GM23338 (cell line): Measurements from ENCODE around the gene ANKRD63. TPM values are rescaled to one million over a fixed set of nuclear protein-coding genes. Genes with fewer than 3 reads are reported as not detected.

Experiments
- ATAC-seq: fragments of 200-7000 bp; cut with Tn5 transposase; 3 replicates; pipeline ENCODE4 v1.9.1; 2020
- DNase-seq: peaks from one replicate; pipeline ENCODE4 v3.0.0-alpha.2; 2015; ENCODE audit warnings: low spot score
- H2AFZ ChIP-seq: fragments of 200-600 bp; sonication (generic); 2 replicates; pipeline ENCODE4 v1.8.0; 2016; ENCODE audit warnings: antibody characterized with exemption, mild to moderate bottlenecking, moderate library complexity
- H3F3A ChIP-seq: fragments of 200-600 bp; sonication (generic); replicated peaks from 2 replicates; pipeline ENCODE4 v1.8.0; 2017; ENCODE audit warnings: antibody characterized with exemption, mixed run types, low read depth
- H3K27ac ChIP-seq: fragments of 200-600 bp; sonication (generic); 2 replicates; pipeline ENCODE4 v1.6.1; 2016; ENCODE audit warnings: low read depth
- H3K27me3 ChIP-seq: fragments of 200-600 bp; sonication (generic); 2 replicates; pipeline ENCODE4 v1.8.0; 2016; ENCODE audit warnings: mild to moderate bottlenecking, mixed run types, moderate library complexity; ENCODE audit not compliant: insufficient read depth
- H3K36me3 ChIP-seq: fragments of 200-600 bp; sonication (generic); 2 replicates; pipeline ENCODE4 v1.8.0; 2016; ENCODE audit warnings: mild to moderate bottlenecking; ENCODE audit not compliant: insufficient read depth
- H3K4me1 ChIP-seq: fragments of 200-600 bp; sonication (generic); 2 replicates; pipeline ENCODE4 v1.8.0; 2016; ENCODE audit warnings: mild to moderate bottlenecking, moderate library complexity; ENCODE audit not compliant: insufficient read depth
- H3K4me2 ChIP-seq: fragments of 200-600 bp; sonication (generic); 2 replicates; pipeline ENCODE4 v1.7.1; 2017; ENCODE audit warnings: mixed run types
- H3K4me3 ChIP-seq: fragments of 200-600 bp; sonication (generic); 2 replicates; pipeline ENCODE4 v1.6.1; 2016; ENCODE audit warnings: mixed run types
- H3K79me2 ChIP-seq: fragments of 200-600 bp; sonication (generic); replicated peaks from 2 replicates; pipeline ENCODE4 v1.8.0; 2017; ENCODE audit warnings: mild to moderate bottlenecking; ENCODE audit not compliant: insufficient read depth
- H3K9me2 ChIP-seq: fragments of 200-600 bp; sonication (generic); 2 replicates; pipeline ENCODE4 v1.8.0; 2017; ENCODE audit not compliant: insufficient read depth
- H4K20me1 ChIP-seq: fragments of 200-600 bp; sonication (generic); replicated peaks from 2 replicates; pipeline ENCODE4 v1.8.0; 2017; ENCODE audit warnings: mild to moderate bottlenecking; ENCODE audit not compliant: insufficient read depth
- H3K27ac Mint-ChIP-seq: 2 replicates; pipeline ENCODE4 v1.8.0; 2020; ENCODE audit warnings: inconsistent platforms, mild to moderate bottlenecking, moderate library complexity, mixed read lengths
- H3K27me3 Mint-ChIP-seq: 3 replicates; pipeline ENCODE4 v1.8.0; 2022; ENCODE audit warnings: low read depth, mild to moderate bottlenecking, moderate library complexity, mixed read lengths, inconsistent platforms; ENCODE audit not compliant: insufficient read depth, poor library complexity
- H3K36me3 Mint-ChIP-seq: 3 replicates; pipeline ENCODE4 v1.8.0; 2021; ENCODE audit warnings: low read depth, mild to moderate bottlenecking, inconsistent platforms, moderate library complexity, mixed read lengths
- H3K4me1 Mint-ChIP-seq: 3 replicates; pipeline ENCODE4 v1.8.0; 2020; ENCODE audit warnings: mild to moderate bottlenecking, inconsistent platforms, mixed read lengths
- H3K4me3 Mint-ChIP-seq: 3 replicates; pipeline ENCODE4 v1.8.0; 2021; ENCODE audit warnings: moderate library complexity, mild to moderate bottlenecking, inconsistent platforms, mixed read lengths
- H3K9me3 Mint-ChIP-seq: 3 replicates; pipeline ENCODE4 v1.8.0; 2020; ENCODE audit warnings: moderate library complexity, mild to moderate bottlenecking, inconsistent platforms, mixed read lengths
- CREB1 ChIP-seq: fragments of 250-450 bp; sonication (Bioruptor Pico); IDR thresholded peaks from 2 replicates; pipeline ENCODE4 v1.5.0; 2020; ENCODE audit warnings: low read depth, mild to moderate bottlenecking, moderate library complexity
- CTCF ChIP-seq, 2 experiments: fragments of 200-600 bp in 1 of 2; sonication (generic) in 1 of 2; conservative IDR thresholded peaks; 2 replicates each; pipeline versions ENCODE4 v1.5.1 to v1.6.1; 2016 to 2017; ENCODE audit warnings: antibody characterized with exemption in 2 of 2, low read depth in 2 of 2, mild to moderate bottlenecking in 2 of 2, moderate library complexity in 1 of 2
- EZH2 ChIP-seq: fragments of 200-600 bp; sonication (generic); IDR thresholded peaks from one replicate; pipeline ENCODE4 v1.8.0; 2017; ENCODE audit warnings: antibody characterized with exemption, mild to moderate bottlenecking, low read depth; ENCODE audit not compliant: unreplicated experiment
- EZH2phosphoT487 ChIP-seq: fragments of 200-600 bp; sonication (generic); IDR thresholded peaks from one replicate; pipeline ENCODE4 v1.8.1; 2018; ENCODE audit warnings: antibody characterized with exemption; ENCODE audit not compliant: unreplicated experiment
- NANOG ChIP-seq: IDR thresholded peaks from 2 replicates; pipeline ENCODE4 v1.6.1; 2016; ENCODE audit warnings: antibody characterized with exemption, borderline replicate concordance
- POLR2AphosphoS5 ChIP-seq: IDR thresholded peaks from 2 replicates; pipeline ENCODE4 v1.6.1; 2016; ENCODE audit warnings: antibody characterized with exemption, low read depth
- ZNF114 ChIP-seq: fragments of 250-450 bp; sonication (Bioruptor Pico); IDR thresholded peaks from 2 replicates; pipeline ENCODE4 v1.5.0; 2020; ENCODE audit warnings: mild to moderate bottlenecking, moderate library complexity
- ZNF462 ChIP-seq: fragments of 250-450 bp; sonication (Bioruptor Pico); IDR thresholded peaks from 2 replicates; pipeline ENCODE4 v1.5.0; 2020; ENCODE audit warnings: mild to moderate bottlenecking, moderate library complexity
- polyA plus RNA-seq: library from polyadenylated mRNA; unstranded; fragments of >200 nt; fragmentation: Nextera tagmentation; extraction: Ambion mirVana; gene quantifications from 2 replicates; pipeline ENCODE4 v1.2.1, GENCODE V29; 2016
- total RNA-seq: library from RNA; depleted of rRNA; stranded (reverse); fragments of >200 nt; shearing (Covaris generic); gene quantifications from 2 replicates; pipeline ENCODE4 v1.2.3, GENCODE V29; 2014

ANKRD63 gene
- total and polyA plus RNA-seq, 2 experiments from 2014 or later, result 0.59 TPM; not detected in 1

- TF ChIP-seq EZH2phosphoT487, result no peak
- no peak for TF ChIP-seq POLR2AphosphoS5
- no peak for TF ChIP-seq ZNF114 (CRISPR knock-in tag)
- no peak for TF ChIP-seq EZH2
- no peak for TF ChIP-seq ZNF462 (CRISPR knock-in tag)
- TF ChIP-seq NANOG, result no peak
Measured at GRCh38 chr15:40249477-40250303, 33.2 kb downstream of the ANKRD63 start (continued).

GRCh38 chr15:40248006-40248783 is 34.7 kb downstream of the ANKRD63 start:
- Mint-ChIP-seq H3K27me3 (peaks cover 32% of the 10 kb centered on the region), H3K36me3 (no peaks in the 10 kb centered on the region), H3K4me1 (peaks cover 29% of the 10 kb centered on the region), H3K4me3 (no peak overlapping the region), H3K27ac (no peak overlapping the region), H3K9me3 (no peaks in the 10 kb centered on the region; the same call in 2 of the 3 replicates)
- ATAC-seq (no peak), DNase-seq (no peak)
- H3K4me1 ChIP-seq, result peaks cover 3% of the 10 kb centered on the region; the same call in 1 of the 2 replicates
- no peak overlapping the region for H3K27ac ChIP-seq
- no peaks in the 10 kb centered on the region for H3K9me2 ChIP-seq
- H3K4me3 ChIP-seq, result no peak overlapping the region
- H3F3A ChIP-seq, result peaks cover 13% of the 10 kb centered on the region; the same call in 1 of the 2 replicates
- H2AFZ ChIP-seq, result no peak overlapping the region
- H3K4me2 ChIP-seq, result no peak overlapping the region
- H3K36me3 ChIP-seq, result no peaks in the 10 kb centered on the region
- no peaks in the 10 kb centered on the region for H3K79me2 ChIP-seq
- no peaks in the 10 kb centered on the region for H4K20me1 ChIP-seq
- peaks cover 30% of the 10 kb centered on the region for H3K27me3 ChIP-seq
- TF ChIP-seq CTCF (conservative IDR thresholded peaks at IDR 0.05; ENCODE audit: low read depth in 2 of 2) (no peak), CREB1 (CRISPR knock-in tag) (no peak), EZH2phosphoT487 (no peak)
